Cardiac septum (tissue), 1 donor: ENCODE measurements around the gene RPS27. TPM values are rescaled to one million over a fixed set of nuclear protein-coding genes. Genes with fewer than 3 reads are reported as not detected.
A peak's percentile ranks its signal among the peaks of the same experiment; 100 is the strongest.

Source experiments
- DNase-seq: peaks from one replicate; pipeline ENCODE4 v3.0.0-alpha.2; 2020; ENCODE audit warnings: low spot score
- intact Hi-C: fragments of 100-400 bp; cut with DNase I; formaldehyde crosslinking; loops from one replicate; pipeline ENCODE4 v1.14.0; 2022
- long read RNA-seq: library from polyadenylated mRNA; unstranded; transcript quantifications from one replicate; pipeline ENCODE4 v2.0.0, GENCODE V29; 2021
- total RNA-seq: library from RNA; stranded (reverse); fragmentation: NEBNext Ultra II Directional; extraction: Animal tissue kit (Norgen Biotek cat#: 25700); gene quantifications from one replicate; pipeline ENCODE4 v1.2.1, GENCODE V29; 2021
- donor health status: DM: no; HTN: no; CAD: no.

The RPS27 gene
- total RNA-seq, result 712 TPM
- long read RNA-seq, partial matches to known transcripts, result 0 of 5 reads
- long read RNA-seq, other reads (novel, unspliced or antisense), result 0 of 5 reads

- intact Hi-C loops, result loop anchor here (2.0 to 10.0 kb wide), 3 partner anchors 184 to 312 kb away; partner anchors contain the start of genes HAX1 and NPR1
- peak; percentile 90 for DNase-seq
Measured at GRCh38 chr1:153990468-153991150, at the start of gene RPS27. TSS of gene RPS27 (plus strand) at chr1:153990762. CDS start at chr1:153990797, 35 bp downstream.

GRCh38 chr1:153941826-153942725 is 48.5 kb upstream of the RPS27 start:
- DNase-seq, result no peak
- intact Hi-C loops, result no loop called here

- intact Hi-C loops, result no loop called here
- no peak for DNase-seq
Measured at GRCh38 chr1:153942766-153943549, 47.6 kb upstream of the RPS27 start.

- no peak for DNase-seq
- intact Hi-C loops, result loop anchor here (2.0 kb wide), 1 partner anchor 15 kb away; the partner anchor contains the start of gene CRTC2
Measured at GRCh38 chr1:153944005-153944826, 46.3 kb upstream of the RPS27 start.

- DNase-seq, result no peak
- intact Hi-C loops, result loop anchor here (2.0 to 5.0 kb wide), 2 partner anchors 14 to 43 kb away; partner anchors contain the start of genes CRTC2 and RAB13
Measured at GRCh38 chr1:153944827-153945117, 45.8 kb upstream of the RPS27 start.

- peak; percentile 83 for DNase-seq
- intact Hi-C loops, result loop anchor here (2.0 to 5.0 kb wide), 2 partner anchors 14 to 42 kb away; partner anchors contain the start of genes CRTC2 and RAB13
Measured at GRCh38 chr1:153945131-153945794, 45.3 kb upstream of the RPS27 start.

- intact Hi-C loops, result loop anchor here (2.0 to 5.0 kb wide), 4 partner anchors 13 to 149 kb away; partner anchors contain the start of genes CRTC2 and RAB13
Measured at GRCh38 chr1:153945795-153946621, 44.6 kb upstream of the RPS27 start.

GRCh38 chr1:153946622-153947241 is 43.8 kb upstream of the RPS27 start, which contains the start of gene DENND4B:
TSS of gene DENND4B (minus strand) at chr1:153946718. CDS start at chr1:153944374, 2,344 bp downstream.
- DNase-seq, result peak; percentile 93
- intact Hi-C loops, result loop anchor here (2.0 to 5.0 kb wide), 3 partner anchors 41 to 150 kb away; partner anchors contain the start of gene RAB13

More at GRCh38 chr1:153945795-153946621, 44.6 kb upstream of the RPS27 start:
- peak; percentile 96 for DNase-seq

GRCh38 chr1:153951183-153951582 is 39.4 kb upstream of the RPS27 start:
- intact Hi-C loops, result no loop called here

GRCh38 chr1:153951801-153952200 is 38.8 kb upstream of the RPS27 start:
- intact Hi-C loops, result no loop called here
- DNase-seq, result no peak

More at GRCh38 chr1:153951183-153951582, 39.4 kb upstream of the RPS27 start:
- DNase-seq, result no peak

- intact Hi-C loops, result no loop called here
- no peak for DNase-seq
Measured at GRCh38 chr1:153953859-153954365, 36.6 kb upstream of the RPS27 start.

- intact Hi-C loops, result no loop called here
- DNase-seq, result no peak
Measured at GRCh38 chr1:153954826-153955225, 35.7 kb upstream of the RPS27 start.

GRCh38 chr1:153956997-153957715 is 33.4 kb upstream of the RPS27 start:
- intact Hi-C loops, result no loop called here
- DNase-seq, result no peak

- no peak for DNase-seq
- intact Hi-C loops, result loop anchor here (2.0 kb wide), 2 partner anchors 13 to 21 kb away; no protein-coding TSS in a partner anchor
Measured at GRCh38 chr1:153957744-153958110, 32.8 kb upstream of the RPS27 start.

GRCh38 chr1:153958111-153958960 is 32.2 kb upstream of the RPS27 start, which contains the start of gene CRTC2:
TSS of gene CRTC2 (minus strand) at chr1:153958612. CDS start at chr1:153958497, 115 bp downstream.
- intact Hi-C loops, result loop anchor here (2.0 kb wide), 2 partner anchors 14 to 20 kb away; no protein-coding TSS in a partner anchor
- peak; percentile 99 for DNase-seq
